Activated CD4-positive, alpha-beta memory T cell treated with anti-CD3 and anti-CD28 coated beads for 36 hours (primary cell): ENCODE results near the gene PARP8. TPM values are rescaled to one million over a fixed set of nuclear protein-coding genes. Genes with fewer than 3 reads are reported as not detected.
"Not testable (repeated sequence)": the region's sequence is repeated elsewhere in the genome, so short reads cannot be mapped to it uniquely, and the experiment has no call there.

Source experiments
- CTCF ChIA-PET: fragments of 350-600 bp; sonication (Branson Sonifier 250); formaldehyde crosslinking; loops from one replicate; lab custom pipeline; 2021; ENCODE audit warnings: antibody characterized with exemption, inconsistent platforms; lab: Charles Lee
- POLR2A ChIA-PET: fragments of 350-600 bp; sonication (Branson Sonifier 250); formaldehyde crosslinking; loops from one replicate; lab custom pipeline; 2021; ENCODE audit warnings: antibody characterized with exemption; lab: Charles Lee
- DNase-seq: peaks from one replicate; pipeline ENCODE4 v3.0.0-alpha.2; 2020
- H3K27ac Mint-ChIP-seq: one replicate; pipeline ENCODE4 v1.8.0; 2021; ENCODE audit warnings: mixed read lengths
- H3K27me3 Mint-ChIP-seq: one replicate; pipeline ENCODE4 v1.8.0; 2021; ENCODE audit warnings: mixed read lengths
- H3K36me3 Mint-ChIP-seq: one replicate; pipeline ENCODE4 v1.8.0; 2021; ENCODE audit warnings: mixed read lengths
- H3K4me1 Mint-ChIP-seq: one replicate; pipeline ENCODE4 v1.8.0; 2021; ENCODE audit warnings: low read depth, mixed read lengths
- H3K4me3 Mint-ChIP-seq: one replicate; pipeline ENCODE4 v1.8.0; 2021; ENCODE audit warnings: mild to moderate bottlenecking, mixed read lengths
- H3K9me3 Mint-ChIP-seq: one replicate; pipeline ENCODE4 v1.8.0; 2021; ENCODE audit warnings: mixed read lengths
- intact Hi-C: fragments of 100-400 bp; cut with micrococcal nuclease; formaldehyde crosslinking; loops from one replicate; pipeline ENCODE4 v1.15.1; 2023
- total RNA-seq, 2 experiments: library from RNA; stranded (reverse); gene quantifications; one replicate each; pipeline ENCODE4 v1.2.3, GENCODE V29; 2021

The PARP8 gene
- total RNA-seq, 2 experiments from 2014 or later, result 34.0 to 36.9 TPM

- ChIA-PET POLR2A (interaction anchor here (1.0 kb wide), 1 partner anchor 24 kb away, joined by 3 read pairs; no protein-coding TSS in a partner anchor), CTCF (no interaction called here)
- no peak overlapping the region for H3K4me3 Mint-ChIP-seq
- no peak for DNase-seq
- peaks cover 17% of the 10 kb centered on the region for H3K36me3 Mint-ChIP-seq
- H3K27ac Mint-ChIP-seq, result no peak overlapping the region
- no peaks in the 10 kb centered on the region for H3K27me3 Mint-ChIP-seq
- peaks cover 14% of the 10 kb centered on the region for H3K9me3 Mint-ChIP-seq
- H3K4me1 Mint-ChIP-seq, result peaks cover 31% of the 10 kb centered on the region
- intact Hi-C loops, result loop anchor here (10.0 kb wide), 2 partner anchors 53 to 97 kb away; no protein-coding TSS in a partner anchor
These were observed 25.1 kb downstream of the PARP8 start for GRCh38 chr5:50691399-50692016.

DNA sequence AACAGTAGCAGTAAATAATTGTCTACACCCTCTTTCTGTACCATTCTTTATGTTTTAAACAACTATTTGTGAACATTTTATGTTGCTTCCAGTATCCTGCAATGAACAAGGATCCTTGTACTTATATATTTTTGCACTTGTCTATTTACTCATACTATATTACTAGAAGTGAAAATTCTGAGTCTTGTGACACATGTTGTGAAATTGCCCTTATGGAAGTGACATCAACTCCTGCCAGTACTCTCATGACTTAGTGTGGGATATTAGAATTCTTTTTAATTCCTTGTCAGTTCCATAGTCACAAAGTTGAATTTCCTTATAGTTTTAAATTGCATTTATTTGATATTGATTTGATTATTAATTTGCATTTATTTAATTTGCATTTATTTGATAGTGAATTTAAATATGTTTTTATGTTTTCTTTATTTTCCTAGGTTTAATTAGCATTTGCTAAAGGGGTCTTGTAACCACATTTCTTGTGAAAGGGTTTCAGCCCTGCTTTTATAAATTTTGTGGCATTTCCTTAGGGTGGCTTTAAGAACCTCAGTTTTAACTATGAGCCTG, 27.7 kb downstream of the PARP8 start:
- no peak for DNase-seq
- Mint-ChIP-seq H3K9me3 (no peaks in the 10 kb centered on the region), H3K27ac (no peak overlapping the region), H3K27me3 (no peaks in the 10 kb centered on the region), H3K36me3 (peaks cover 4% of the 10 kb centered on the region), H3K4me1 (peaks cover 40% of the 10 kb centered on the region), H3K4me3 (no peak overlapping the region)
- ChIA-PET POLR2A (no interaction called here), CTCF (interaction anchor here (1.1 kb wide), 1 partner anchor 17 kb away, joined by 3 read pairs; no protein-coding TSS in a partner anchor)
- intact Hi-C loops, result loop anchor here (2.0 to 10.0 kb wide), 3 partner anchors 17 to 99 kb away; no protein-coding TSS in a partner anchor

DNA sequence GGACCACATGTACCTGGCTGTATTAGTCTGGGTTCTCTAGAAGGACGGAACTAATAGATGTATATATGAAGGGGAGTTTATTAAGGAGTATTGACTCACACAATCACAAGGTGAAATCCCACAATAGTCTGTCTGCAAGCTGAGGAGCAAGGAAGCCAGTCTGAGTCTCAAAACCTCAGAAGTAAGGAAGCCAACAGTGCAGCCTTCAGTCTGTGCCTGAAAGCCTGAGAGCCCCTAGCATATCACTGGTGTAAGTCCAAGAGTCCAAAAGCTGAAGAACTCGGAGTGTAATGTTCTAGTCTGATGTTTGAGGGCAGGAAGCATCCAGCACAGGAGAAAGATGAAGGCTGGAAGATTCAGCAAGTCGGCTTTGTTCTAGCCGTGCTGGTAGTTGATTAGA, 28.2 kb downstream of the PARP8 start:
- H3K27me3 Mint-ChIP-seq, DNase-seq, H3K36me3 Mint-ChIP-seq, H3K4me3 Mint-ChIP-seq, H3K9me3 Mint-ChIP-seq, H3K27ac Mint-ChIP-seq: not testable (repeated sequence)
- intact Hi-C loops, result loop anchor here (2.0 to 10.0 kb wide), 3 partner anchors 16 to 100 kb away; no protein-coding TSS in a partner anchor
- CTCF ChIA-PET, result interaction anchor here (1.1 kb wide), 1 partner anchor 17 kb away, joined by 3 read pairs; no protein-coding TSS in a partner anchor
- H3K4me1 Mint-ChIP-seq, result peaks cover 45% of the 10 kb centered on the region
- POLR2A ChIA-PET, result interaction anchor here (0.6 kb wide), 1 partner anchor 12 kb away, joined by 3 read pairs; no protein-coding TSS in a partner anchor

- Mint-ChIP-seq H3K27ac (peak overlapping the region; percentile 3), H3K4me1 (peaks cover 72% of the 10 kb centered on the region)
- CTCF ChIA-PET, result no interaction called here
These were observed 31.3 kb downstream of the PARP8 start for GRCh38 chr5:50697739-50698138.

GRCh38 chr5:50699737-50700136, 33.3 kb downstream of the PARP8 start:
- POLR2A ChIA-PET, result no interaction called here
- peak overlapping the region; percentile 73 for H3K27ac Mint-ChIP-seq
- no peaks in the 10 kb centered on the region for H3K36me3 Mint-ChIP-seq
- no peaks in the 10 kb centered on the region for H3K27me3 Mint-ChIP-seq
- CTCF ChIA-PET, result interaction anchor here (0.8 to 1.6 kb wide), 4 partner anchors 11 to 51 kb away, joined by 3 to 4 read pairs (median 4); no protein-coding TSS in a partner anchor
- H3K4me1 Mint-ChIP-seq, result peaks cover 78% of the 10 kb centered on the region
- DNase-seq, result peak; percentile 45
- H3K9me3 Mint-ChIP-seq, result no peaks in the 10 kb centered on the region
- no peak overlapping the region for H3K4me3 Mint-ChIP-seq
- intact Hi-C loops, result loop anchor here (2.0 to 10.0 kb wide), 3 partner anchors 21 to 105 kb away; no protein-coding TSS in a partner anchor

More at GRCh38 chr5:50697739-50698138, 31.3 kb downstream of the PARP8 start:
- Mint-ChIP-seq H3K36me3 (no peaks in the 10 kb centered on the region), H3K27me3 (no peaks in the 10 kb centered on the region), H3K9me3 (no peaks in the 10 kb centered on the region), H3K4me3 (no peak overlapping the region)
- DNase-seq, result no peak
- POLR2A ChIA-PET, result no interaction called here
- intact Hi-C loops, result loop anchor here (2.0 to 10.0 kb wide), 3 partner anchors 19 to 103 kb away; no protein-coding TSS in a partner anchor

DNA sequence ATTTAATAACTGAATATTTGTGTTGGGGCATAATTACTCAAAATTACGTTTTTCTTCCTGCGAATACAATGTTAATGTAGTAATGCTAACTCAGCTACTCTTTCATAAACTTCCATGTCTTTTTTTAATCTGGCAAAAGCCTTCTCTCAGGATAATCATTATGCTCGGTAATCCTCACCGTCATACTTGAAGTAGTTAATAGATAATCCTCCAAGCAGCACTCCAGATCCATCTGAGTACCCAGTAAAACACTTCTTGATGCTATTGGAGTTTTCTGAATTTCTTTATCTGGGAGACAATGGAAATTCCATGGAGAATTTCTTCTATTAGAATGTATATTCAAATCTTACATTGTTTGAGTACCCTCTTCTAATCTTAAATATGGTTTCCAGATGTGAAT, 34.3 kb downstream of the PARP8 start:
- ChIA-PET POLR2A (no interaction called here), CTCF (no interaction called here)
- intact Hi-C loops, result no loop called here
- no peaks in the 10 kb centered on the region for H3K36me3 Mint-ChIP-seq
- peak overlapping the region; percentile 72 for H3K27ac Mint-ChIP-seq
- no peaks in the 10 kb centered on the region for H3K9me3 Mint-ChIP-seq
- DNase-seq, result no peak
- H3K4me1 Mint-ChIP-seq, result peaks cover 75% of the 10 kb centered on the region
- H3K4me3 Mint-ChIP-seq, result no peak overlapping the region
- H3K27me3 Mint-ChIP-seq, result no peaks in the 10 kb centered on the region

GRCh38 chr5:50702615-50703366, 36.4 kb downstream of the PARP8 start:
- CTCF ChIA-PET, result interaction anchor here (1.2 kb wide), 1 partner anchor 12 kb away, joined by 5 read pairs; no protein-coding TSS in a partner anchor
- Mint-ChIP-seq H3K4me1 (peaks cover 78% of the 10 kb centered on the region), H3K36me3 (no peaks in the 10 kb centered on the region), H3K4me3 (peak overlapping the region; percentile 54), H3K27me3 (no peaks in the 10 kb centered on the region), H3K27ac (peak overlapping the region; percentile 88), H3K9me3 (no peaks in the 10 kb centered on the region)
- POLR2A ChIA-PET, result interaction anchor here (1.5 kb wide), 1 partner anchor 262 kb away, joined by 5 read pairs; the partner anchor contains the start of gene EMB
- DNase-seq, result no peak
- intact Hi-C loops, result loop anchor here (1.0 kb wide), 1 partner anchor 8 kb away; no protein-coding TSS in a partner anchor

DNA sequence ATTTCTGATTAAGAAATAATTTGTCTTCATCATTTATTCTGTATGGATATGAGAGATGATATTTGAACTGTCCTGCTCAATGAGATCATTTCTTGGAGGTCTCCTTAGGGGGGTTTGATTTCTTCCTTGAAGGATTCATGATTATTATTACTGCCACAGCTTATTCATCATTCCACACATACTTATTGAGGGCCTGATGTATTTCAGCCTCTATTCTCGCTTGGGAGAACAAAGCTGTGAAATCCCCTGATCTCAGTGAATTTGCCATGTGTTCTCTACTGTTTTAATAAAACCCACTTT, 36.9 kb downstream of the PARP8 start:
- Mint-ChIP-seq H3K4me3 (no peak overlapping the region), H3K27me3 (no peaks in the 10 kb centered on the region), H3K27ac (peak overlapping the region; percentile 88), H3K4me1 (peaks cover 78% of the 10 kb centered on the region), H3K9me3 (no peaks in the 10 kb centered on the region), H3K36me3 (no peaks in the 10 kb centered on the region)
- ChIA-PET POLR2A (interaction anchor here (1.5 kb wide), 1 partner anchor 262 kb away, joined by 5 read pairs; the partner anchor contains the start of gene EMB), CTCF (interaction anchor here (1.2 kb wide), 1 partner anchor 12 kb away, joined by 5 read pairs; no protein-coding TSS in a partner anchor)
- DNase-seq, result no peak
- intact Hi-C loops, result no loop called here

DNA sequence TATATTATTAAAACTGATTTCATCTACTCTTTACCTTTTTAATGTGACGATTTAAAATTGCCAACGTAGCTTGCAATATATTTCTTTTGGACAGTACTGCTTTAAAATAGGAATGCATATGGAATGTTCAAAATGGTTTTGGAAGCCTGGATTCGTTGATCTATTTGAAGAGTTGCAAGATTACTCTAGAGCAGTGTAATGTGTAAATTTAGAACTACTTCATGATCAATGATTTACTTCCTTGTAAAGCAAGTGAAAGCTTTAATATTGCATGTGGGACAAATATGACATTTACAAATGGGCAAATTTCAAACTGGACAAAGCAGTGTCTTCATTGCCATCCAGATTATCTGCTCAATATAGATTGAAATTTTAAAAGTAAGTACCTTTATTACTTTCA, 38.3 kb downstream of the PARP8 start:
- POLR2A ChIA-PET, result no interaction called here
- no peak overlapping the region for H3K4me3 Mint-ChIP-seq
- intact Hi-C loops, result no loop called here
- H3K4me1 Mint-ChIP-seq, result peaks cover 79% of the 10 kb centered on the region
- H3K9me3 Mint-ChIP-seq, result no peaks in the 10 kb centered on the region
- CTCF ChIA-PET, result no interaction called here
- H3K36me3 Mint-ChIP-seq, result no peaks in the 10 kb centered on the region
- DNase-seq, result no peak
- H3K27me3 Mint-ChIP-seq, result no peaks in the 10 kb centered on the region
- H3K27ac Mint-ChIP-seq, result no peak overlapping the region

DNA sequence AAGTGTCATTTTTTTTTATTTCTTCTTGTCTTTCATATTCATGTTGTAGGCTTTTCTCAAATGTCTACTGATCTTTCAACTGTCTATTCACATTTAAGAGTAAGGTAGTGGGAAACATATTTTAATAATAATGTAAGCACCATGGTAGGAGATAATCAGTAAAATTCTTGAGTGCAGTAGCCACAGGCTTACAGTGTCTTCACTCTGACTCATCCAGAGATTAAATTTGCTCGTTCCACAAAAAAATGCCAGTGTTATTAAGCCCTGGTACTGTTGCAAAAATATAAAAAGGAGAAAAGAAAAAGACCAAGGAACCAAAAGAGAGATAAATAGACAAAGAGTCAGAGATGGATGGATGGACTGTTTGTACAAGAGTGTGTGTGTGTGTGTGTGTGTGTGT, 43.0 kb downstream of the PARP8 start:
- H3K27me3 Mint-ChIP-seq, result no peaks in the 10 kb centered on the region
- peaks cover 1% of the 10 kb centered on the region for H3K36me3 Mint-ChIP-seq
- peak overlapping the region; percentile 55 for H3K4me3 Mint-ChIP-seq
- intact Hi-C loops, result no loop called here
- ChIA-PET POLR2A (no interaction called here), CTCF (no interaction called here)
- no peak for DNase-seq
- peaks cover 73% of the 10 kb centered on the region for H3K4me1 Mint-ChIP-seq
- H3K9me3 Mint-ChIP-seq, result no peaks in the 10 kb centered on the region
- H3K27ac Mint-ChIP-seq, result peak overlapping the region; percentile 84

- H3K4me3 Mint-ChIP-seq, result peak overlapping the region; percentile 54
- ChIA-PET POLR2A (no interaction called here), CTCF (interaction anchor here (1.0 kb wide), 1 partner anchor 38 kb away, joined by 3 read pairs; no protein-coding TSS in a partner anchor)
- no peak for DNase-seq
- H3K36me3 Mint-ChIP-seq, result peaks cover 1% of the 10 kb centered on the region
- H3K27me3 Mint-ChIP-seq, result no peaks in the 10 kb centered on the region
- H3K27ac Mint-ChIP-seq, result peak overlapping the region; percentile 60
- H3K4me1 Mint-ChIP-seq, result peaks cover 79% of the 10 kb centered on the region
- no peaks in the 10 kb centered on the region for H3K9me3 Mint-ChIP-seq
- intact Hi-C loops, result loop anchor here (1.0 to 2.0 kb wide), 6 partner anchors 9 to 270 kb away; partner anchors contain the start of genes EMB and PARP8
These were observed 44.4 kb downstream of the PARP8 start for GRCh38 chr5:50710838-50711237.
